GM18520 (cell line): ENCODE data around the gene NMNAT2.

Experiments
- ATAC-seq: cut with Tn5 transposase; IDR thresholded peaks from one replicate; pipeline ENCODE4 v1.9.1; 2021; ENCODE audit not compliant: unreplicated experiment

NMNAT2 gene

GRCh38 chr1:183366116-183366515 is 52.1 kb downstream of the NMNAT2 start:
- no peak for ATAC-seq

- no peak for ATAC-seq
Observed at GRCh38 chr1:183365676-183366075, 52.5 kb downstream of the NMNAT2 start.

DNA sequence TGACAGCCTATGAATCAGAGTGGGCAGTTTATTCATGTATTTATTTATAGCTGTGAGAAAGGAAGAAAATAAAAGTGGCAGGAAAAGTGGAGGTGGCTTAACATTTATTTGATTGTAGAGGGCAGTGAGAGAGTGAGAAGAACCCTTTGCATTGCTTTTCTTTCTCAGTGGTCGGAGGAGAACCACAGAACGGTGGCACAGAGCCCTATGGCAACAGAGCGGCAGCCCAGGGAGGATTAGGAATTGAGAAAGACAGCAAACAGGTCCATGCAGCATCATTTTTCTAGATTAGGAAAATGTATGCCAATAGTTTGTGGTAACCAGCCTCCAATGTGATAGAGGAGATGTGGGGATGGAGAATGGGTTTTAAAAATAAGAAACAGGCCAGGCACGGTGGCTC is 53.1 kb downstream of the NMNAT2 start:
- ATAC-seq = no peak

- no peak for ATAC-seq
Observed at GRCh38 chr1:183363972-183364371, 54.2 kb downstream of the NMNAT2 start.

DNA sequence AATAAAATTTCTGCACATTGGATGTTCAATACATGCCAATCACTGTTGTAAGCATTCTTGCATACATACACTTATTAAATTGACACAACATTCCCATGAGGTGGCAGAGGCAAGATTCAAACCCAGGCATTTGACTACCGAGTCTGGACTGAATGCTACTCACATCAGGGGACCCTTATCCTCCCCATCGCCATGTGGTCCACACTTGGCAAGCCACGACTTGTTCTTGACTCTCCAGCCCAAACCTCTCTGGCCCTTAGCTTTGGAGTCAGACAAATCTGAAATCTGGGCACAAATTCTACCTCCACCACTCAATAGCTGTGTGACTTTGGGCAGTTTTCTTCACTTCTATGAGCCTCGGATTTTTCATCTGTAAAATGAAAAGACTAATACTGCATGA is 57.1 kb downstream of the NMNAT2 start:
- no peak for ATAC-seq

- ATAC-seq = no peak
Observed at GRCh38 chr1:183360473-183360872, 57.7 kb downstream of the NMNAT2 start.

DNA sequence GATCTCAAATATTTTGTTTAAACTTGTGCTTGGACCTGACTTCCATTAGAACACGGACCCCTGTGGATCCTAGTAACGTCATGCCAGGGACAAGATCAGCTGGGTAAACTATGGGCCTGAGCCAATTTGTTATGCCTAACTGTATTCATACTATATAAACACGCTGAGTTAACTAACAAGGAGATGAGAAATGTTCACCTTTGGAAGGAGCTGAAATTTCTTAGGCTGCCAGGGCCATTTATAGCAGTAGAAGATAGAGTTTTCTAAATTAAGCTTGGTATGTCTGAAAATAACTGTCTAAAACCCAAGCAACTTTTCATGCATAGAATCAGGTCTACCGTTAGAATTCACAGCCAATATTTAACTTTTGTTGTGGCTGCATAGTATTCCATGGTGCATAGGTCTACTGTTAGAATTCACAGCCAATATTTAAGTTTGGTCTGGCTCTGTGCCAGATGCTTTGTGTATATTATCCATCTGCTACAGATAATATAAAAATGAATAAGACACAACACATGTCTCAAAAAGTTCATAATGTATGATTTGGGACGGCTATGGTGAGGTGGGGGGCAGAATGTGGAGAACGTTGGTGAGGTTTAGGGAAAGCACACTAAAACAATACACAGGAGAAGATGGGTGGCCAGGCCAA is 61.5 kb downstream of the NMNAT2 start:
- ATAC-seq = no peak

DNA sequence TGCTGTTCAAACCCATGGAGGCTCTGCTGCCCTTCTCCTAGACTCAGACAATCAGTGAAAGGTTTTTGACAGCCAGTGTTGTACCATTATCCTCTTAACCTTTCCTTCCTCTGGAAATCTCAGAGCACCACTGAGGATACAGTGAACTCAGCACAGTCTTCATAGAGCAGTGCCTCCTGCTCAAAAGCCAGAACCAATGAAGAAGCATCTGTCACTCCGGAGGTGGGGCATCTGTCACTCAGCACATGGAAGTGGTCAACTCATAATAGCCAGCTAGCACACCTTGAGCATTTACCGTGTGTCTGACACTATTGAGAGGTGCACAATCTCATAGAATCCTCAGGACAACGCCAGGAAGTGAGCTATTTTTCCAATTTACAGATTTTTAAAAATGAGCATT is 62.4 kb downstream of the NMNAT2 start:
- no peak for ATAC-seq

GRCh38 chr1:183355181-183355580 is 63.0 kb downstream of the NMNAT2 start:
- no peak for ATAC-seq

DNA sequence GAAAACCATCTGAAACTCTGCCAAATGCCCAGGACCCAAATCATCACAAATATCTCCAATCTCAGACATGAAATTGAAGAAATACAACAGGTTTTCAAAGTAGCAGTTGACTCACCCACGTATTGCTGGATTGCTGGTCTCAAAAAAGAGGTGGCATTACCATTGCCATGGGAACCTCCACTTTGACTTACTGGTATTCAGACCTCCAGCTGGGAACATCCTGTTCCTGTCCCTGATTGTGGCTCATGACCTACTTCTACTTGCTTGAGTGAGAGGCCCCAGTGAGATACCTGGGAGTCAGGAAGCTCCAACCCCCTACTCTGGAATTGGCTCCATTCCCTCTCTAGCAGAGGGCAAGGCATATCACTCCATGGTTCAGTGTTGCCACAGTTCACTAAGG is 64.6 kb downstream of the NMNAT2 start:
- no peak for ATAC-seq

GRCh38 chr1:183349201-183349711 is 68.9 kb downstream of the NMNAT2 start:
- no peak for ATAC-seq

DNA sequence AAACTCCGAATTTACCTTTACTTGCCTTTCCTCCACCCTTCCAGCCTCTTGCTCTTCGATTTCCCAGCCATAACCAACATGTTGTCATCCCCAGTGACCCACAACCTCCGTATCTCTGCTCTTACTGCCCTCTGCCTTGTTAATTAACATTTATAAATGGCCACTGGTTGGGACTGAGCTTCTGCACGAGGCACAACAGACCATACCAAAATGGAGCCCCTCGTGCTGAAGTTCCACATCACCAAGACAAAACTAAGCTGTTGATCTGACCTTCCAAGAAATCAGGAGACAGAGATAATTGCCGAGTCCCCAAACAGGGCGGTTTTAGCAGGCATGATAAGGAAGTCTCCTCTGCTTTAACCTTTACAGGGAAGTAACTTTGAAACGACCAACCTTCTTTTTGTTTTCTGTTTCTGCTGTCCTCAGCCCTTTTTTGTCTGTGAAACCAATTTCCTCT is 71.9 kb downstream of the NMNAT2 start:
- ATAC-seq = no peak

DNA sequence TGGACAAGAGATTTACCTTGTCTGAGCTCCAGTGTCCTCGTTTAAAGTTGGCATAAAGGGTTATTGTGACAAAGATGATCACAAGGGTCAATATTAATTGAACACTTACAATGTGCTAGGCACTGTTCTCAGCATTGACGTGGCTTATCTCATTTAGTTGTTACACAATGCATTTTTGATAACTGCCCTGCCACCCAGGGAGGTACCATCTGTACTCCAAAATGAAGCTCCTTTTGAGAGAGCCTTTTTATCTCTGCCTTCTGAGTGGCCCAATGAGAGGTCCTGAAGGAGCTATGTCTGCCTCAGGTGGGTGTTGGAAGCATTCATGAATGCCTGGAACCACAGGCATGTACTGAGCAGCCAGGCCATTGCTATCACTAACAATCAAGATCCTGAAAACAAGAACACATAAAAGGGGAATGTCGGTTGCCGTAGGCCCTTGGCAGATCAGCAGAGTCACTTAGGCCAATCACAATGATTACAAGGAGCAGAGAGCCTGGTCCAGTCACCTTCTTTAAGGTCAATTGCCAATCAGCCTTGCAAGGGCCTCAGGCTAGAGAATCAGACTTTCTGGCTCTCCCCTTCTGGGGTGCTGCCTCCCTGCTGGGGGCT is 78.5 kb downstream of the NMNAT2 start:
- no peak for ATAC-seq

DNA sequence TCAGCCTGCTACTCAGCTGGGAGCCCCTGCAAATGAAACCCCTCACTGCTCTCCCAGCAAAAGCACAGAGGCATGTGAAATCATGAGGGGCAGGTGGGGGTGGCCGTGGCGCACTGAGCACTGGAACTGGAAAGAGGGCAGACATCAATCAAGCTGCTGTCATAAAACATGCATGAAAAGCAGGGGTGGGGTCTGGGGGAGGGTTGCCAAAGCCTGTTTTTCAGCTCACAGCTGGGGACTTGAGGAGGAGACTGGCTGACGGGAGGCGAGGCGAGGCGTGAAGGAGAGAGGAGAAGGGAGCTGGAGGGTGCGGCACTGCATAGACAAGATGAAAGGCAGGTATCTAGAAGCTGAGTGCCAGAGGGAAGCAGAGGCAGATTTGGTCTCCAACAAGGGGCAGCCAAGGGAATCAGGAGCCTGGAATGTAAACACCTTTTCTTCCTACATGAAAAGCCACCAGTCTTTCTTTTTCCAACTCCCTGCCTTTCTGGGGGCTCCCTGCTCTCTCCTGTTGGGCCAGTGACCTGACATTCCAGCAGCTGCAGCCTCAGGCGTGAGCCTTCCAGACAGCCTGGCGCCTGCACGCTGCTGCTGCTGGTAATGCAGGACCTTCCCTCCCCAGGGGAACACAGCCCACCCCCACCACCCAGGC is 87.0 kb downstream of the NMNAT2 start:
- no peak for ATAC-seq

DNA sequence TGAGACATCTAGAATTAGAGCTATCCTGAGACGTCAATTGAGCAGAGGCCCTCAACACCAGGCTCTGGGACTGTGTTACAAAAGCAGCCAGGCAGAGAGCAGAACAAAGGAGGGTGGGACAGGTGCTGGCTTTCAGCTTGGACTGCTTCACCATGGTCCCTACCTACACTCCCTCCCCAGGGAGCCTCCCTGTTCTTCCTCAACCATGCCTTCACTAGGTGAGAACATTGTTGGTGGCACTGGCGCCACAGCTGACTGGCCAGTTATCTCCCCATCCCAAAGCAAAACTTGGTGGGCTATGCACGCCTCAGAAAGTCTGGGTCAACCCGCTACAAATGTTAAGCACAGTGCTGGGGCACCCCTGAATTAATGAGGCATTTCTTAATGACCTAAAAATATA is 87.8 kb downstream of the NMNAT2 start:
- ATAC-seq = no peak

DNA sequence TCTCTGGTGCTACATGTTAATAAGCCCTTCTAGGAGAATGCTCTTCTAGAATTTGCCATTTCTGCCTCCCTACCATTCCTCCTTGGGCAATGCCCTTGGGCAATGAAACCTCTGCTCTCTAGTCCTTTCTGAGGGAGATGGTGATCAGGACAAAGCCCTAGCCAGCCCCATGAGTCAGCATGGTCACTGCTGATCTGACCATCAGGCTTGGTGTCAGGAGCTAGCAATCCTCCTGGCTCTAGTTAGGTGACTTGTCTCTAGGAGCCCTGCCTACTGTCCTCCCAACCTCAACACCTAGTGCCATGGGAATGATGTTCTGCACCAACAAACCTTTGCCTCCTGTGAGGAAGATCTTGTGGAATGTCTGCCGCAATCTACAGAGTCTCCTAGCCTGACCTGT is 89.8 kb downstream of the NMNAT2 start:
- no peak for ATAC-seq

DNA sequence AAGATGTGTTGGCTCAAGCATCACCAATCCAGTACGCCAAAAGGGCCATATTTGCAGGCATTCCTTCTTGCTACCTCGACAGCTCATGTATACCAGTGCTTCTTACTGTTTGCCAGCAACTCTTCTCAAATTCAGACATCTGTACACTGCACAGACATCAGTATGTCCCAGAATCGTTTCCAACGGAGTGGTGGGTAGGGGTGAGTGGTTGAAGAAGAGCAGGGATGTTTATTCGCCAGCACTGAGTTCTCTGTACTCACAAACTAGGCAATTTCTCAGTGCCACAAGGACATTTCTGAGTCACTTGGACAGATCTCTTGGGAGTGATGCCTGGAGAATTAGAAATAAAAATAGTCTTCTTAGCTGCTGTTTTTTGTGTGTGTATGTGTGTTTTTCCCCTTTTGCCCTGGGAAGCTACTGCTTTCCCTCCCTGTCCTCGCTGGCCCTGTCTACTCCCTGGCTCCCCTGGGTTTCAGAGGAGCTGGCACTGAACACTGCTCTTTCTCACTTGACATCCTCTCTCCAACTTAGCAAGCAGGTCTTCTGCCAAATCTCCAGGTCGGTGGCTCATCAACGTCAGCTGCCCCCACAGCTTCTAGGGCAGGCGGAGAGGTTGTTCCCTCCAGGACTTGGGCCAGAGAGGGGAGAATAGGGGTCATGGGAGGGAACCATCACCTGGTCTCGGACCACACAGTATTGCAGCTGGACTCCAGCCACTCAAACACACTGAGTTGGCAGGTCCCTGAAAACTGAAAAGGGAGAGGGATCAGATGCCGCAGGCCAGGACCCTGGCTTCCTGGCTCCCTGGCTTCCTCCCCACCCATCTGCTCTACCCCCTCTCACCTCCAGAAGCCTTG is 90.5 kb downstream of the NMNAT2 start:
- no peak for ATAC-seq

DNA sequence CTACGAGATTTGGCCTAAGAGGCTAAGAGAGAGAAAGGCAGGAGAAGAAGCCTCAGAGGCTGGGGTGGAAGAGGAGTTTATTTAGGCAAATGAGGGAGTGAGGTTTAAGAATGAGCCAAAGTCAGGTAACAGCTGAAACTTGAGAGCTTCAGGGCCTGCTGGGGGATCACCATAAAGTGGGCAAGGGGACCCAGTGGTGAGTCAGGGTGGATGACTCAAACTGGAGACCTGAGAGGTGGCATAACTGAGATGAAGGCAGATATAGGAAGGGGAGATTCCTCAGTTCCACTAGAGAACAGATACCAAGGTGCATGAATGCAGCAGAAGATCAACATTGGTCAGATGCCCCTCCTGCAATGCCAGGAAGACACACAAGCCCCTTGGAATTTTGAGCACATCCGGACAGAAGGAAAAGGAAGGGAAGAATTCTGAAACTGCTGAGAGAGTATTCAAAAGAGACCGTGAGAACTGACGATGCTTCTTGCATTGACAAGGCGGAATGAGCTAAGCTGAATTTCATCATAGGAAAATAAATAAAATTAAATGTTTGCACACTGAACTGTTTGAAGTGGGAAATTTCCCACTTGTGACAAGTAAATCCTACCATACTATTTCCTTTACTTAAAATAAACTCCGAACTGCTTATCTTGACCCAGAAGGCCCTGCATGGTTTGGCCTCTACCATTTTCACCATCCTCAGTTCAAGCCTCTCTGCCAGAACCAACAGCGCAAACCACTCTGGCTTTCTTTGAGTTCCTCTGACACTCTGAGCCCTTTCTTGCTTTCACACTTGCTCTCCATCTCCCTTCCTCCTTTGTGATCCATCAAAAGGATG is 94.1 kb downstream of the NMNAT2 start:
- no peak for ATAC-seq

DNA sequence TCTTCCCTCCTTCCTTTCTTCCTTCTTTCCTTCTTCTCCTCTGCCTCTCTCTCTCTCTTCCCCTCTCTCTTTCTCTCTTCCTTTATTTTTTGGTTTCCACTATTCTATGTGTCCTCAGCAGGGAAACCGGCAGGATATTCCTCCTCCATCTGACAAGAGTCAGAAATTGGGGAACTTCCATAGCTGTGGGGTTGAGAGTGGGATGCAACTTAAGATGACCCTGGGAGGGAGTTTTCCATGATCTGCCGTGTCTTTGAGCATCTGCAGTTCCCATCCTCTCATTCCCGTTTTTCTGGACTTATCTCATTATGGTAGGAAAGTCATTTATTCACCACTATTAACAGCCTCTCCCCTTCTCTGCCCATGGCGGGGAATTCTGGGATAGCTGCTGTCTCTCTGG is 98.6 kb downstream of the NMNAT2 start:
- no peak for ATAC-seq

GRCh38 chr1:183319051-183319450 is 99.1 kb downstream of the NMNAT2 start:
- no peak for ATAC-seq
